NCI-H187 (cell line): ENCODE measurements around the gene DBN1.
"Not testable (repeated sequence)": the region's sequence is repeated elsewhere in the genome, so short reads cannot be mapped to it uniquely, and the experiment has no call there.

Source experiments
- DNase-seq, 2 experiments: peaks; one replicate each; lab custom pipeline; 2025; lab: John Stamatoyannopoulos, UW

The DBN1 gene

GRCh38 chr5:177490992-177491391 lies 17.6 kb upstream of the DBN1 start:
- DNase-seq, result no peak

DNA sequence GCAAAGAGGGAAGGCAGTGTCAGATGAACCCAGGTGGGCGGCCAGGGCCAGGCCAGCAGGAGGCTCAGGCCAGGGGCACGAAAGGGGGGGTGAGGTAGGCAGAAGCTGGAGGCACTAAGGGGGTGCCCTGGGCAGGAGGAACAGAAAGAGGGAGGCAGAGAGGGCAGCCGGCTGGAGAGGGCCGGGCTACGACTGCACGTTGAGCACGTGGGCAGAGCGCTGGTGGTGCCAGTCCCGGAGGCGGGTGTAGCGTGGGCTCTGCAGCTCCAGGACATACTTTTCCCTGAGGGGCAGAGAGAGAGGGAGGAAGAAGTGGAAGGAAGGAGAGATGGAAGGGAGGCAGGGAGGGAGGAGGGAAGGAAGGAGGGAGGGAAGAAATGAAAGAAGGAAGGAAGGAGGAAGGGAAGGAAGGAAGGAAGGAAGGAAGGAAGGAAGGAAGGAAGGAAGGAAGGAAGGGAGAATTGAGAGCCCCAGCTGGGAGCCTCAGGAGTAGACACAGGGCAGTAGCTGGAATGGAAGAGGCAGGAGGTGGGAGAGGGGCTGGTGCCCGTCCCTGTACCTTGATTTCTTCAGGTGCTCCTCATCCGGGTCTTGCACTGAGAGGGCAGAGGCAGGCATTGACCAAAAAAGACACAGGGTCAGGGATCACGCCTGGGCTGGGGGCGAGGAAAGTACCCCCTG lies 17.0 kb upstream of the DBN1 start:
- DNase-seq, result no peak

GRCh38 chr5:177489119-177489716 lies 15.8 kb upstream of the DBN1 start:
- DNase-seq, result no peak

DNA sequence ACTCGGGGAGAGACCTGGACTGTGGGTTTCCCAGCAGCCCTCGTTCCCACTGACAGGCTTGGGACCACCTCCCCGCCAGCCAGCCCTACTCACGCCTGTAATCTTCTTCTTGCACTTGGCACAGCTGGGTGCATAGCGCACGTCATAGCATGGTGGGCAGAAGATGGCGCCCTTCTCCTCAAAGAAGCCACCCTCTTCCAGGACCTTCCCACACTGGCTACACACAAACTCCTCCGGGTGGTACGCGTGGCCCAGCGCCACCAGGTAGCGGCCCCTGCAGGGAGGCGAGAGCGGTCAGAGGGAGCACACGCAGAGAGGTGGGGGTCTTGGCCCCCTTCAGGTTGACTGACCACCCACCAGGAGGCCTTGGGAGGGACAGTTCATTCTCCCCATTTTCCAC lies 14.5 kb upstream of the DBN1 start:
- DNase-seq, result no peak

DNA sequence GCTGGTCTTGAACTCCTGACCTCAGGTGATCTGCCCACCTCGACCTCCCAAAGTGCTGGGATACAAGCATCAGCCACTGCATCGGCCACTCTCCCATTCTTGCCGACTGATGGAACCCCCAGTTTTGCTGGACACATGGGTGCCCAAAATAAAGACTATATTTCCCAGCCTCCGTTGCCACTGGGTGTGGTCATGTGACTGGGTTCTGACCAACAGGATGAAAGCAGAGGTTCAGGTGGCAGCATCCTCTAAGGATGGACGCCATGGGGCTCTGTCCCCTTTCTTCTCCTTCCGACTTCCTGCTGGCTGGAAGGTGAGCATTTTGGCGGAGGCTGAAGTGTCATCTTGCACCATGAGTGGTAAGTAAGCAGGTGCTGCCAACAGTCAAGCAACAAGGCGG lies 13.7 kb upstream of the DBN1 start:
- DNase-seq, result no peak

DNA sequence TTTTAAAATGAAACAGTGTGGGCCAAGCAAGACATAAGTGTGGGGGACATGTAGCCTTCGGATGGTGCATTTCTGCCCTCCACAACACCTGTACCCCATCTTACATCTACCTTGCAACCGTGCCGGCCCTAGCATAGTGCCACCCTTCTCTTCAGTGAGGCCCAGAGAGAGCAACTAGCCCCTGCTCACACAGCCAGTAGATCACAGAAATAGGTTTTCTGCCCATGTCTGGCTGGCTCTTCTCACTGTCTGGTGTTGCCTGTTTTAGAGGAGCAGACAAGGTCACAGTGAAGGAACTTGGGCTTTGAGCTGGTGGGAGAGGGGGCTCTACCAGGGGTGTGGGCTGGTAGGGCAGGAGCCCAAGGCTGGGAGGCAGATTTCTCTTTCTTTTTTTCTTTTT lies 12.8 kb upstream of the DBN1 start:
- DNase-seq, result no peak

- not testable (repeated sequence) for DNase-seq
These were observed 12.3 kb upstream of the DBN1 start for GRCh38 chr5:177485753-177486152.

- no peak for DNase-seq
These were observed 11.6 kb upstream of the DBN1 start for GRCh38 chr5:177484902-177485549.

- no peak for DNase-seq
These were observed 10.8 kb upstream of the DBN1 start for GRCh38 chr5:177483994-177484901.

DNA sequence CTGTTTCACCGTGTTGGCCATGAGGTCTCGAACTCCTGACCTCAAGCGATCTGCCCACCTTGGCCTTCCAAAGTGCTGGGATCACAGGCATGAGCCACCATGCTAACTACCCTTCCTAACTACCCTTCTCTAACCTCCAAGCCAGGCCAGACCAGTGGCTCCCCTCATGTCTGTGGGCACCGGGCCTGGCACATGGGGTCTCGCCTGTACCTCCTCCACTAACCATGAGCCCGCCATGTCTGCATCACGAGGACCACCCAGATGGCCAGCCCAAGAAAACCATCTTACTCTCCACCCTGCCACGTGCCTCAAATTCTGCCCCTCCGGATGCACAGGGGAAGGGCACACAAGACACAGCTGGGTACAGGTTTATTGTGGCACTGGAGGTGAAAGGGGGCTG lies 9.6 kb upstream of the DBN1 start:
- no peak for DNase-seq

DNA sequence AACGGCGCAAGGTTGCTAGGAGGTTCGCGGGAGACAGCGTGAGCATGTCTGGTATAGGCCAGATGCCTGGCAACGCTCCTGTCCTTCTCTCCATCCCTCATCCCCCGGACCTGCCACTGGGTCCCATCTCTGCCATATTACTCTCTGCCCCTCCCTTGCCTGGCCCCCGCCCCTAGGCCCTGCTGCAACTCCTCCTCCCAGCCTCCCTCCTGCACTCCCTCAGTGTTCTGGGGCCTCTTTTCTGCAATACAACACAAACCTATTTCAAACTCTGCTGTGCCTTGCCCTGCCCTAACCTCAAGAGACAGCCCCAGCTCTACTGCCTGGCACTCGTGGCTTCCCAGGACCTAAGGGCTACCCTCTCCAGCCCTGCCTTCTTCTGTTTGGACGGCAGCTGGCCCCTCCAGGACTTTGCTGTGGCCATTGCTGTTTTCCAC lies 8.9 kb upstream of the DBN1 start:
- no peak for DNase-seq

DNA sequence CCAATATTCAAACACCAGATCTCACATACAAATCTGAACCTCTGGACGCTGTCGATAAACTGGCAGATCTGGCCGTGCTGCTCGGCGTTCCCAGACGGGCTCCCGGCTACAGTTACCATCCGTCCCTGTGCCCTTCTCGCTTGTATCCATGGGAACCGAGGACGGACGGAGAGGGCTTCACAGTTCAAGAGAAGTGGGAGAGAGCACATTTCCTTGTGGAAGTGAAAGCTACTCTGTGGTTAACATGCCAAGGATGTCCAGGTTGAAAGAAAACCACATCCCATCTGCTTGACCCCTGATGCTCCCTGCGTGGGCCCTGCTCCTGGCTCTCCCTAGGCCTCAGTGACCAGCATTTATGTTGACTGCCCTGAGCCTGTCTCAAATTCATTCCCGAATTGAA lies 6.3 kb upstream of the DBN1 start:
- DNase-seq, result no peak

DNA sequence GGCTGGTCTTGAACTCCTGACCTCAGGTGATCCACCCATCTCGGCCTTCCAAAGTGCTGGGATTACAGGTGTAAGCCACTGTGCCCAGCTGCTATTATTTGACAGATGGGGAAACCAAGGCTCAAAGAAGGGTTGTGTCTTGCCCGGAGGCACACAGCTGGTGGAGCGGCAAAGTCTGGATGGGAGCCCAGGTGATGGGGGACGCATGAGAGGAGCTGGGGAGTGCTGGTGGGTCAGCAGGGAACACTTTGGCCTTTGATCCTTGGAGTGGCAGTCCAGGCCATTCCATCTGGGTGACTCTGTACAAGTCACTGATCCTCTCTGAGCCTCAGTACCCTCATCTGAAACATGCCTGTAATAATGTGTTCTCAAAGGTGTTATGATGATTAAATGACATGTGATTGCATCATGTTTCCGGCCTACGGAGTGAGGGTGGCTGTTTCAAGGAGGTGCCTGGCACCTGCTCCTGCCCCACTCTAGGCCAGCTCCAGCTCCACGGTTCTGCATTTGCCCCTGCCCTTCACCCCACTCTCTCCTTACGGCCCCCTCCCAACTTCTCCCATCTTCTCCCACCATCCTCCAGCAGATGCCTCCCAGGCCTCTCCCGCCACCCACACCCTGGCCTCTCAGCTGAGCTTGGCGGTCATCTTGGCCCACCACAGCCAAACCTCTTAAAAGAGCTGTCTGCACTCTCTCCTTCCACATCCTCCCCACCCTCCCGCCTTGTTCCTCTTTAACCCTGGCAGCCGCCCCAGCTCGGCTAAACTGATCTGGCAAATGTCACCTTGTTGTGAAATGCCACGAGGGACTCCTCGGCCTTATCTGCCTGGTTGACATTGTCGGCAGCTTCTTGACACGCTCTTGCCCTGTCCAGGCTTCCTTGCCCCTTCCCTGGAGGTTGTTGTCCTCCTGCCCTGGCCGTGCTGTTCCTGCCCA lies 5.5 kb upstream of the DBN1 start:
- DNase-seq, result no peak

- DNase-seq, result no peak
These were observed 4.5 kb upstream of the DBN1 start for GRCh38 chr5:177477701-177478477.

DNA sequence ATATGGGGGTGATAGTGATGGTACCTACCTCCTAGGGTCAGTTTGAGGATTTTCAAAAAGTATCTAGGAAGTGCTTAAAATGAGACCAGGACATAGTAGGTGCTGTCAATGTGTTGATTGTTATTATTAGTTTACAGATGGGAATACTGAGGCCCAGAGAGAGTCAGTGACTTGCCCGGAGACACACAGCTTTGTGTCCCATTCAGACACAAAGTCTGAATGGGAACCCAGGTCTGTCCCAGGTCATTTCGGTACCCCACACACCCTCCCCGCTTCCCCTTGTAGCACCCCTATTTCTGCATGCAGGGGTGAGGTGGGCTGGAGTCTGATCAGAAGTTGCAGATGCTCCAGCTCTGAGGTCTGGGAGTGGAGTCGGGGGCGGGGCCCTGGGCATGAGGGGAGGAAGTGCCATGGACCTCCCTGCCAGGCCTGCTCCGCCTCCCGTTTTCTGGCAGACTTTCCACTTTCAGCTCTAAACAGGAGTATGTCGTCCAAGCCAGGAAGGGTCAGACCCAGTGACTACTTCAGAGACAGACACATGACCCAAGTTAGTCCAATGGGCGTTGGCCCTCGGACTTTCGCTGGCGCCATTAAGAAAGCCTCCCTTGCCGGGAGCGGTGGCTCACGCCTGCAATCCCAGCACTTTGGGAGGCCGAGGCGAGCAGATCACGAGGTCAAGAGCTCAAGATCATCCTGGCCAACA lies 3.2 kb upstream of the DBN1 start:
- DNase-seq, result no peak

DNA sequence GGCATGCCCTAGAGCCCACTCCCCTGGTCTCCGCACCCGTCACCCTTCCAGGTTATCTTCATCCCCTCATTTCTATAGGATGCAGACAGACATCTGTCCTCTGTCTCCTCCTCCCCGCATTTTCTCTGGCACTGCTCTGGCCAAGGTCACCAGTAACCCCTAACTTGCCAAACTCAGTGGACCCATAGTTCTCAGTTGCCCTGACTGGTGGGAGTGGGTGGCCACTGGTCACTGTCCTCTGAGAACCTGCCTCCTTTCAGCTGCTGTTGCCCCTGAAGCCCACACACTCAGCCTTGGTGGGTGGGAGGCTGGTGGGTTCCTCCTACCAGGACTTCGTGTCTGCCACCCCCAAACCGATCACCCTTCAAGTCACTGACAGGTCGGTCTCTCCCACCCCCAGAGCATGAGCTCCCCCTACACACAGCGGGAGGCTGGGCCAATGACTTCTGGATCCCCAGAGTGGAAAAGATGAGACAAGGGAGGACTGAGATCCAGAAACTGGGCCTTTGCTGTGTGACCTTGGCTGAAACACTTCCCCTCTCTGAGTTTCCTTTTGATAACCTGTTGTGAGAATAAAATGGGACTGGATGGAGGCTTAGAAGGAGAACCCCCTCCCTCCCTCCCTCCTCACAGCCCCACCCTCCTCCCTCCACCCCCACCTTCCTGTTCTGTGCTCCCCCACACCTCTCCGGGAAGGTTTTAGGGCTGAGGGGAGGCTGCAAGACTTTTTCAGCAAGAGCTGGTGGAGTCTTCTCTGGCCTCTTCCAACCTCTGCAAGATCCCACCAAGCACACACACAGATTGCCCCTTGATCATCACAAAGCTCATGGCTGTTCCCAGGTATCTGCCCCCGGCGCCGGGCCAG lies 2.4 kb upstream of the DBN1 start:
- DNase-seq, result no peak

DNA sequence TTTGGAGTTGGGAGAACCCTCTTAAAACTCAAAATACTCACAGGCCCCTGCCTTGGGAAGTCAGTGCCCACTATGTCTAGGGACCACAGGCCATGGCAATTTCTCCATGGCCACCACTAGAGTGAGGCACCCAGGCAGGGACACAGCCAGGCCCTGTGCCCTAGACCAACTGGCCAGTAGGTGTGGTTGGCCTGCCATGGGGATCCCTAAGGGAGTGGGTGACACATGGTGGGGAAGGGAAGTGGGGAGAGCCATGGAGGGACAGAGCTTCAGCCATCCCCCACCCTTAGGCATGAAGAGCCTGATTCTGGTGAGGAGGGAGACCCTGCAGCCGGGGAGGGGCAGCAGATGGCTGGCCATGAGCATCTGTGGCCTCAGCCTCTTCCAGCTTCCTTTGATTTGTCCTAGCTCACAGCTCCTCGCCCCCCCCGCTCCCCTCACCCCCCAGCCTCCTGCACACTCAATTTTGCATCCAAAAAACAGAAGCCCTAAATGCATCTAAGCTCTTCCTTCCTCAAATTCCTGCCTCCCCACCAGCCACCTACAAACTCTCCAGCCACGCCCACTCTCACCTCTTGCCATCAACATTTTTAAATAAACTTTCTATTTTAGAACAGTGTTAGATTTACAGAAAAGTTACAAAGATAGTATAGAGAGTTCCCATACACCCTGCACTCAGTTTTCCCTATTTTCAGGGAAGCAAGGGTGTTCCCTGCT lies 1.6 kb upstream of the DBN1 start:
- DNase-seq, result no peak

DNA sequence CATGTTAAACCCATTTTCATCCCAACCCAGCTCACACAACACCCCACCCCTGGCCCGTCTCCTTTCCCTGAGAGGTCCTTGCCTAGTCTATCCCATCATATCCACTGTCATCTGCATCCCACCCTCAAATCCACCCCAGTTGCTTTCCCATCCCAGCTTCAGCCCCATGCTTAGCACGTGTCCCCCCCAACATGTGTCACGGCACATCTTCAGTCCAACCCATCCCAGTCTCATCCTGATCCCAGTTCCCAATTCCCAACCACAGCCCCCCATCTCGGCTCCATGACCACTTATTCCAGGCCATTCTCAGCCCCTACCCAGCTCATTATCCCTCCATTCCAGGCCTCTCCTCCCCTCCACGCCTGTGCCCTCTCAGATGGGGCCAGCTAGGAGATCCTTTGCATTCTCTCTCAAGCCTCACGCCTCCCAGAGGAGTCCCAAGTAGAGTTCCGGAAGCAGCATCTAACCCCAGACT lies 605 bp upstream of the DBN1 start:
- no peak for DNase-seq
